ENCODE measurements around the gene LNX1.

The LNX1 gene

GRCh38 chr4:53512608-53513007 is 78.7 kb downstream of the LNX1 start:
- no peaks in the 10 kb centered on the region for H3K27me3 ChIP-seq (replicated peaks; ENCODE audit: control insufficient read depth, insufficient read depth, low read length)
- DNase-seq (ENCODE audit: extremely low read depth, insufficient read length) = no peak
- TF ChIP-seq, protein P1, sequence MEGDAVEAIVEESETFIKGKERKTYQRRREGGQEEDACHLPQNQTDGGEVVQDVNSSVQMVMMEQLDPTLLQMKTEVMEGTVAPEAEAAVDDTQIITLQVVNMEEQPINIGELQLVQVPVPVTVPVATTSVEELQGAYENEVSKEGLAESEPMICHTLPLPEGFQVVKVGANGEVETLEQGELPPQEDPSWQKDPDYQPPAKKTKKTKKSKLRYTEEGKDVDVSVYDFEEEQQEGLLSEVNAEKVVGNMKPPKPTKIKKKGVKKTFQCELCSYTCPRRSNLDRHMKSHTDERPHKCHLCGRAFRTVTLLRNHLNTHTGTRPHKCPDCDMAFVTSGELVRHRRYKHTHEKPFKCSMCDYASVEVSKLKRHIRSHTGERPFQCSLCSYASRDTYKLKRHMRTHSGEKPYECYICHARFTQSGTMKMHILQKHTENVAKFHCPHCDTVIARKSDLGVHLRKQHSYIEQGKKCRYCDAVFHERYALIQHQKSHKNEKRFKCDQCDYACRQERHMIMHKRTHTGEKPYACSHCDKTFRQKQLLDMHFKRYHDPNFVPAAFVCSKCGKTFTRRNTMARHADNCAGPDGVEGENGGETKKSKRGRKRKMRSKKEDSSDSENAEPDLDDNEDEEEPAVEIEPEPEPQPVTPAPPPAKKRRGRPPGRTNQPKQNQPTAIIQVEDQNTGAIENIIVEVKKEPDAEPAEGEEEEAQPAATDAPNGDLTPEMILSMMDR (IDR thresholded peaks at IDR 0.05; ENCODE audit: insufficient read depth, low read length, poor library complexity, severe bottlenecking) = no peak
- H3K36me3 ChIP-seq (ENCODE audit: control insufficient read depth, insufficient read depth, low read length) = no peaks in the 10 kb centered on the region
- no peak overlapping the region for H3K4me3 ChIP-seq (replicated peaks; ENCODE audit: low read depth, low read length)

DNA sequence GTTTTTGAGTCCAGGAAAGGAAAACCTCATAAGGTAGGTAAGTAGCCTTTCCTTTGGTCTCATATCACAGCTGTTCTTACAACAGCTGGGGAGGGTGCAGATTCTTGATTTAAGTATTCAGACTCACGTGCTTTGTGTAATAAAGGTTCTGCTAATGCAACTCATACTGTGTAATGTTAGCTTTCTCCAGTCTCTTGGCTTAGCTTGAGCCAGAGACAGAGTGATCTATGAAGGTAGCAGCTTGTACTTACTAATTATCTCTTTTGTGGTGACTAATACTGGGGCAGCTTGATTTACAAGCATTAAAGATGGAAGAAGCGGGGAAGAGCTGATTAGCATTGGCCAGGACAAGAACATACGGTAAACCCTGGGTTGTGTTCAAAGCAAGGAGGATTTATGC is 80.3 kb downstream of the LNX1 start:
- no peaks in the 10 kb centered on the region for H3K36me3 ChIP-seq (ENCODE audit: control insufficient read depth, insufficient read depth, low read length)
- TF ChIP-seq, protein P1 (IDR thresholded peaks at IDR 0.05; ENCODE audit: insufficient read depth, low read length, poor library complexity, severe bottlenecking) = no peak
- no peak overlapping the region for H3K4me3 ChIP-seq (replicated peaks; ENCODE audit: low read depth, low read length)
- DNase-seq (ENCODE audit: extremely low read depth, insufficient read length) = no peak
- H3K27me3 ChIP-seq (replicated peaks; ENCODE audit: control insufficient read depth, insufficient read depth, low read length) = no peaks in the 10 kb centered on the region

- Histone ChIP-seq H3K36me3 (ENCODE audit: control insufficient read depth, insufficient read depth, low read length) (no peaks in the 10 kb centered on the region), H3K4me3 (replicated peaks; ENCODE audit: low read depth, low read length) (no peak overlapping the region), H3K27me3 (replicated peaks; ENCODE audit: control insufficient read depth, insufficient read depth, low read length) (no peaks in the 10 kb centered on the region)
- DNase-seq (ENCODE audit: extremely low read depth, insufficient read length) = no peak
- TF ChIP-seq, protein P1 (IDR thresholded peaks at IDR 0.05; ENCODE audit: insufficient read depth, low read length, poor library complexity, severe bottlenecking) = no peak
These were observed 81.0 kb downstream of the LNX1 start for GRCh38 chr4:53510321-53510720.

DNA sequence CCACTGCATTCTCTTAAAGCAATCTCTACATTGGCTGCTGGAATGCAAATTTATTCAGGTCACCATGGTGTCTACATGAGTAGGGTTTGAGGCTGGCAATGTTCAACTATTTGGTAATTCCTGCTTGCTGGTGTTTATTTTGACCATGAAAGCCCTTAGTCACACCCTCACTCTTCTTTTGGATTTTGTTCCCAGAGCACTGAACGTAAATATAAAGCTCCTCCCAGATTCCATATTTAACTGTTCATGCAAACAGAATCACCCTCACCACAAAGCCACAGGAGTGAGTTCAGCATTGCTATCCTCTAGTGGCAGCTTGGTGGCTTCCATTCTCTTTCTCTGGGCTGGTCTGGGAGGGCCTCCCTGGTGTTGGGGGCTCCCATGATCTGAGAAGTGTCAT is 82.8 kb downstream of the LNX1 start:
- DNase-seq (ENCODE audit: extremely low read depth, insufficient read length) = no peak
- Histone ChIP-seq H3K4me3 (replicated peaks; ENCODE audit: low read depth, low read length) (no peak overlapping the region), H3K27me3 (replicated peaks; ENCODE audit: control insufficient read depth, insufficient read depth, low read length) (no peaks in the 10 kb centered on the region), H3K36me3 (ENCODE audit: control insufficient read depth, insufficient read depth, low read length) (no peaks in the 10 kb centered on the region)
- TF ChIP-seq, protein P1 (IDR thresholded peaks at IDR 0.05; ENCODE audit: insufficient read depth, low read length, poor library complexity, severe bottlenecking) = no peak

GRCh38 chr4:53507671-53508286 is 83.5 kb downstream of the LNX1 start:
- no peaks in the 10 kb centered on the region for H3K36me3 ChIP-seq (ENCODE audit: control insufficient read depth, insufficient read depth, low read length)
- no peak overlapping the region for H3K4me3 ChIP-seq (replicated peaks; ENCODE audit: low read depth, low read length)
- DNase-seq (ENCODE audit: extremely low read depth, insufficient read length) = no peak
- TF ChIP-seq, protein P1 (IDR thresholded peaks at IDR 0.05; ENCODE audit: insufficient read depth, low read length, poor library complexity, severe bottlenecking) = no peak
- no peaks in the 10 kb centered on the region for H3K27me3 ChIP-seq (replicated peaks; ENCODE audit: control insufficient read depth, insufficient read depth, low read length)

DNA sequence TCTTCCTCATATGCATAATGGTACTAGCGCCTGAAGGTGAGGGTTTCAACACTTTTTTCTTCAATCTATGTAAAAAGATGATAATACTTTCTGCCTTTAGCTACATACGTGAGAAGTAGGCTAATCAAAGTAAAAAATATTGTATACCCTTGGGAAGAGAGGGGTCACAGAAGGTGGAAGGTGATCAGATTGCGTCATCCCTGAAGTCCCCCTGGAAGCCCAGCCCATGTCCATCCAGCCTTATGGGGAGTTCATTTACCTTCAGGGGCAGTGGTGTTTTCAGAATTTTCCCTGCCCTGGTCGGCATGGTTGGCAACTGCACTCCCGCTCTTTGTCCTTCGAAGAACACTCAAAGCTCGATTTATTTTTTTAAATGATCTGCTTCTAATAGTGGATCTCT is 84.2 kb downstream of the LNX1 start:
- TF ChIP-seq, protein P1 (IDR thresholded peaks at IDR 0.05; ENCODE audit: insufficient read depth, low read length, poor library complexity, severe bottlenecking) = no peak
- no peak for DNase-seq (ENCODE audit: extremely low read depth, insufficient read length)
- no peak overlapping the region for H3K4me3 ChIP-seq (replicated peaks; ENCODE audit: low read depth, low read length)
- no peaks in the 10 kb centered on the region for H3K36me3 ChIP-seq (ENCODE audit: control insufficient read depth, insufficient read depth, low read length)
- no peaks in the 10 kb centered on the region for H3K27me3 ChIP-seq (replicated peaks; ENCODE audit: control insufficient read depth, insufficient read depth, low read length)
